H9 (cell line): ENCODE measurements around the gene MEFV. TPM values are rescaled to one million over a fixed set of nuclear protein-coding genes. Genes with fewer than 3 reads are reported as not detected.

Experiments
- DNase-seq: peaks from one replicate; pipeline ENCODE4 v3.0.0-alpha.2; 2017
- H2AFZ ChIP-seq: one replicate; pipeline ENCODE4 v1.6.1; 2013; ENCODE audit warnings: mild to moderate bottlenecking, low read length, control low read depth, moderate library complexity
- H2AK5ac ChIP-seq: 2 replicates; pipeline ENCODE4 v1.6.1; 2013; ENCODE audit warnings: low read length, control low read depth, mixed read lengths; ENCODE audit not compliant: insufficient read length
- H2BK120ac ChIP-seq: one replicate; pipeline ENCODE4 v1.6.1; 2013; ENCODE audit warnings: low read depth, mild to moderate bottlenecking, low read length, control low read depth, inconsistent platforms; ENCODE audit not compliant: poor library complexity, severe bottlenecking
- H2BK12ac ChIP-seq: 2 replicates; pipeline ENCODE4 v1.6.1; 2013; ENCODE audit warnings: low read length, control low read depth, mixed read lengths, low read depth; ENCODE audit not compliant: insufficient read length
- H2BK15ac ChIP-seq: 2 replicates; pipeline ENCODE4 v1.6.1; 2013; ENCODE audit warnings: low read depth, low read length, control low read depth
- H2BK20ac ChIP-seq: one replicate; pipeline ENCODE4 v1.6.1; 2013; ENCODE audit warnings: low read depth, mild to moderate bottlenecking, low read length, control low read depth, inconsistent platforms; ENCODE audit not compliant: poor library complexity, severe bottlenecking
- H2BK5ac ChIP-seq: 2 replicates; pipeline ENCODE4 v1.6.1; 2013; ENCODE audit warnings: low read length, control low read depth, mixed read lengths; ENCODE audit not compliant: insufficient read length
- H3K14ac ChIP-seq: 2 replicates; pipeline ENCODE4 v1.6.1; 2013; ENCODE audit warnings: low read length, control low read depth; ENCODE audit not compliant: insufficient read depth
- H3K18ac ChIP-seq: 2 replicates; pipeline ENCODE4 v1.6.1; 2013; ENCODE audit warnings: low read depth, mild to moderate bottlenecking, mixed read lengths, low read length, control low read depth; ENCODE audit not compliant: insufficient read length
- H3K23ac ChIP-seq: 2 replicates; pipeline ENCODE4 v1.6.1; 2013; ENCODE audit warnings: low read length, control low read depth, mixed read lengths, low read depth; ENCODE audit not compliant: insufficient read length
- H3K23me2 ChIP-seq: 2 replicates; pipeline ENCODE4 v1.6.1; 2013; ENCODE audit warnings: low read depth, mild to moderate bottlenecking, mixed read lengths, low read length, control low read depth; ENCODE audit not compliant: insufficient read length, poor library complexity, severe bottlenecking
- H3K27ac ChIP-seq: 2 replicates; pipeline ENCODE4 v1.5.1; 2013; ENCODE audit warnings: low read length, control low read depth, mixed read lengths, low read depth; ENCODE audit not compliant: insufficient read length
- H3K27me3 ChIP-seq: 2 replicates; pipeline ENCODE4 v1.6.1; 2013; ENCODE audit warnings: low read length, control low read depth, inconsistent platforms; ENCODE audit not compliant: insufficient read depth
- H3K4ac ChIP-seq: 2 replicates; pipeline ENCODE4 v1.6.1; 2013; ENCODE audit warnings: low read depth, mild to moderate bottlenecking, control low read depth, inconsistent platforms, low read length, moderate library complexity
- H3K4me1 ChIP-seq: 2 replicates; pipeline ENCODE4 v1.6.1; 2013; ENCODE audit warnings: low read length, control low read depth, inconsistent platforms; ENCODE audit not compliant: insufficient read depth
- H3K4me2 ChIP-seq: 2 replicates; pipeline ENCODE4 v1.6.1; 2013; ENCODE audit warnings: low read length, control low read depth, mixed read lengths; ENCODE audit not compliant: insufficient read length, insufficient read depth
- H3K56ac ChIP-seq: 2 replicates; pipeline ENCODE4 v1.6.1; 2013; ENCODE audit warnings: low read depth, mild to moderate bottlenecking, mixed read lengths, low read length, control low read depth; ENCODE audit not compliant: insufficient read length
- H3K79me1 ChIP-seq: 2 replicates; pipeline ENCODE4 v1.6.1; 2013; ENCODE audit warnings: low read depth, mild to moderate bottlenecking, moderate library complexity, low read length, control low read depth, inconsistent platforms; ENCODE audit not compliant: insufficient read depth, poor library complexity, severe bottlenecking
- H3K79me2 ChIP-seq: 2 replicates; pipeline ENCODE4 v1.6.1; 2013; ENCODE audit warnings: low read length, control low read depth, inconsistent platforms; ENCODE audit not compliant: insufficient read depth
- H3K9ac ChIP-seq: 2 replicates; pipeline ENCODE4 v1.6.1; 2013; ENCODE audit warnings: low read length, control low read depth, mixed read lengths; ENCODE audit not compliant: insufficient read length; ENCODE audit errors: extremely low read depth
- H3K9me3 ChIP-seq: one replicate; pipeline ENCODE4 v1.6.1; 2013; ENCODE audit warnings: low read depth, low read length, inconsistent platforms; ENCODE audit not compliant: control insufficient read depth
- H3T11ph ChIP-seq: one replicate; pipeline ENCODE4 v1.6.1; 2013; ENCODE audit warnings: mild to moderate bottlenecking, low read length, control low read depth, inconsistent platforms
- H4K20me1 ChIP-seq: one replicate; pipeline ENCODE4 v1.6.1; 2013; ENCODE audit not compliant: control insufficient read depth, insufficient read length, insufficient read depth
- H4K5ac ChIP-seq: 2 replicates; pipeline ENCODE4 v1.6.1; 2013; ENCODE audit warnings: low read depth, mild to moderate bottlenecking, mixed read lengths, low read length, control low read depth; ENCODE audit not compliant: insufficient read length
- H4K8ac ChIP-seq: replicated peaks from 2 replicates; pipeline ENCODE4 v1.6.1; 2013; ENCODE audit warnings: low read length, control low read depth, mixed read lengths, low read depth; ENCODE audit not compliant: insufficient read length
- H4K91ac ChIP-seq: 2 replicates; pipeline ENCODE4 v1.6.1; 2013; ENCODE audit warnings: low read depth, mild to moderate bottlenecking, moderate library complexity, mixed read lengths, low read length, control low read depth; ENCODE audit not compliant: insufficient read length
- H3K27ac Mint-ChIP-seq, 3 experiments: 2 replicates in 2 of 3; 3 replicates in 1 of 3; pipeline ENCODE4 v1.8.0; 2020 to 2021; ENCODE audit warnings: mixed read lengths in 3 of 3, mild to moderate bottlenecking in 1 of 3, moderate library complexity in 1 of 3
- H3K27me3 Mint-ChIP-seq: 2 replicates; pipeline ENCODE4 v1.8.0; 2021; ENCODE audit warnings: low read depth, mild to moderate bottlenecking, moderate library complexity, mixed read lengths
- H3K36me3 Mint-ChIP-seq, 3 experiments: 2 replicates in 2 of 3; 3 replicates in 1 of 3; pipeline ENCODE4 v1.8.0; 2020 to 2021; ENCODE audit warnings: low read depth in 3 of 3, mixed read lengths in 3 of 3; ENCODE audit not compliant: insufficient read depth in 1 of 3
- H3K4me1 Mint-ChIP-seq, 2 experiments: 2 replicates each; pipeline ENCODE4 v1.8.0; 2020; ENCODE audit warnings: mixed read lengths in 2 of 2
- H3K4me3 Mint-ChIP-seq, 2 experiments: 2 replicates in 1 of 2; 3 replicates in 1 of 2; pipeline ENCODE4 v1.8.0; 2020 to 2021; ENCODE audit warnings: mild to moderate bottlenecking in 2 of 2, mixed read lengths in 2 of 2, moderate library complexity in 1 of 2
- H3K9me3 Mint-ChIP-seq, 2 experiments: 2 replicates in 1 of 2; 3 replicates in 1 of 2; pipeline ENCODE4 v1.8.0; 2020; ENCODE audit warnings: mild to moderate bottlenecking in 2 of 2, mixed read lengths in 2 of 2, moderate library complexity in 1 of 2
- CTCF ChIP-seq: fragments of 200-600 bp; sonication (generic); conservative IDR thresholded peaks from 3 replicates; pipeline ENCODE4 v1.8.0; 2021; ENCODE audit warnings: antibody characterized with exemption, mild to moderate bottlenecking
- WGBS: extraction: QIAGEN DNeasy Blood & Tissue Kit; methylation state at CpG from one replicate; pipeline ENCODE4 v1.1.7; 2013; ENCODE audit warnings: missing lambda C conversion rate, low lambda C conversion rate, mixed read lengths; ENCODE audit not compliant: insufficient read length; ENCODE audit errors: extremely low coverage; 5-methylcytosine and 5-hydroxymethylcytosine counted together
- long read RNA-seq: library from polyadenylated mRNA; unstranded; transcript quantifications from one replicate; pipeline ENCODE4 v2.0.0, GENCODE V29; 2020
- total RNA-seq: library from RNA; stranded (reverse); gene quantifications from 2 replicates; pipeline ENCODE4 v1.2.1, GENCODE V29; 2021

MEFV gene
- not detected in 2 replicates for total RNA-seq
- long read RNA-seq, partial matches to known transcripts, result 1 of 1 reads
- long read RNA-seq, other reads (novel, unspliced or antisense), result 0 of 1 reads

DNA sequence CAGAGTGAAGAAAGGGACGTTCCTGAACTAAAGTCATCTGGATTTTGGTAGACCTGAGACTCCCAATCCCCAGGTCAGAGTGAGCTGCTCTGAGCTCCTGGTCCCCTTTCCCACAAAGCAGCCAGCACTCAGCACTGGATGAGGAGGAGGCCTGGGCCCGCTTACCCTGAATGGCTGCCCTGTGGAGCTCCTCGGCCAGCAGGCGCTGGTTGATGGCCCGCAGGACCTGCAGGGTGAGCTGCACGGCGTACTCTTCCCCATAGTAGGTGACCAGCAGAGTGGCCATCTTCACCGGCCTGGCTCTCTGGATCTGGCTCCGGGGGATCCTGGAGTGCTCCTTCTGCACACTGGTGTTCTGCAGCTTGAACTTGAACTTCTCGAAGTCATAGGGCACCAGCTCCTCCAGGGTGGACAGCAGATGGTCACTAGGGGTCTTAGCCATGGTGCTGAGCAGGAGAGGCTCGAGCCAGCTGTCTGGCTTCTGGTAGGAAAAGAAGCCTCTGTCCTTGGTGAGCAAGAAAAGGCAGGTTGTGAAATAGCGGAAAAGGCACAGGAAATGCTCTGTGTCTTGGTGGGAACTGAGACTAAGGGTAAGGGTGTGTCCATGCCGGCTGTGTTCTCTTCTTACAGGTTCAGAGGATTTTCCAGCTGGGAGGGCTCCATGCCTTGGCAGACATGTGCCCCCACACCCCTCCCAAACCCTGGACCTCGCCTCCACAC is at the start of gene MEFV:
TSS of gene MEFV (minus strand) at position 488 of the 720 bp plus-strand sequence. CDS start at position 442, 46 bp downstream.
- Mint-ChIP-seq H3K27me3 (peaks cover 30% of the 10 kb centered on the region), H3K36me3 (peaks cover 0 to 7% (median 0%) of the 10 kb centered on the region in 3 experiments; a peak in 1 of 7 replicates), H3K27ac (no peak within 1 kb of the TSS), H3K9me3 (peaks cover 43 to 53% of the 10 kb centered on the region in 2 experiments), H3K4me1 (no peaks in the 10 kb centered on the region), H3K4me3 (no peak within 1 kb of the TSS)
- Histone ChIP-seq H3K9me3 (peaks cover 7% of the 10 kb centered on the region), H2AK5ac (no peak within 1 kb of the TSS), H2AFZ (no peak within 1 kb of the TSS), H2BK120ac (no peak within 1 kb of the TSS), H3K56ac (no peak within 1 kb of the TSS), H2BK15ac (no peak within 1 kb of the TSS), H3K79me2 (no peaks in the 10 kb centered on the region), H3K27me3 (no peaks in the 10 kb centered on the region), H4K20me1 (no peaks in the 10 kb centered on the region), H4K5ac (no peak within 1 kb of the TSS), H3K4me2 (no peak within 1 kb of the TSS), H3K18ac (no peak within 1 kb of the TSS), H3K4me1 (no peaks in the 10 kb centered on the region), H3T11ph (no peak within 1 kb of the TSS), H3K9ac (no peak within 1 kb of the TSS), H2BK5ac (no peak within 1 kb of the TSS), H3K27ac (no peak within 1 kb of the TSS), H4K91ac (no peak within 1 kb of the TSS), H3K79me1 (no peaks in the 10 kb centered on the region), H3K14ac (no peak within 1 kb of the TSS), H4K8ac (no peak within 1 kb of the TSS), H3K4ac (no peak within 1 kb of the TSS), H3K23ac (no peak within 1 kb of the TSS), H2BK20ac (no peak within 1 kb of the TSS), H2BK12ac (no peak within 1 kb of the TSS), H3K23me2 (no peaks in the 10 kb centered on the region)
- WGBS, result no CpG with 5 or more reads among the region's 14 CpGs
- DNase-seq, result no peak
- TF ChIP-seq CTCF, result no peak
